Measurements from ENCODE around the gene SLC9A5. TPM values are rescaled to one million over a fixed set of nuclear protein-coding genes. Genes with fewer than 3 reads are reported as not detected.

SLC9A5 gene
- total RNA-seq, 1 donor from 2014 or later = 17.2 TPM

DNA sequence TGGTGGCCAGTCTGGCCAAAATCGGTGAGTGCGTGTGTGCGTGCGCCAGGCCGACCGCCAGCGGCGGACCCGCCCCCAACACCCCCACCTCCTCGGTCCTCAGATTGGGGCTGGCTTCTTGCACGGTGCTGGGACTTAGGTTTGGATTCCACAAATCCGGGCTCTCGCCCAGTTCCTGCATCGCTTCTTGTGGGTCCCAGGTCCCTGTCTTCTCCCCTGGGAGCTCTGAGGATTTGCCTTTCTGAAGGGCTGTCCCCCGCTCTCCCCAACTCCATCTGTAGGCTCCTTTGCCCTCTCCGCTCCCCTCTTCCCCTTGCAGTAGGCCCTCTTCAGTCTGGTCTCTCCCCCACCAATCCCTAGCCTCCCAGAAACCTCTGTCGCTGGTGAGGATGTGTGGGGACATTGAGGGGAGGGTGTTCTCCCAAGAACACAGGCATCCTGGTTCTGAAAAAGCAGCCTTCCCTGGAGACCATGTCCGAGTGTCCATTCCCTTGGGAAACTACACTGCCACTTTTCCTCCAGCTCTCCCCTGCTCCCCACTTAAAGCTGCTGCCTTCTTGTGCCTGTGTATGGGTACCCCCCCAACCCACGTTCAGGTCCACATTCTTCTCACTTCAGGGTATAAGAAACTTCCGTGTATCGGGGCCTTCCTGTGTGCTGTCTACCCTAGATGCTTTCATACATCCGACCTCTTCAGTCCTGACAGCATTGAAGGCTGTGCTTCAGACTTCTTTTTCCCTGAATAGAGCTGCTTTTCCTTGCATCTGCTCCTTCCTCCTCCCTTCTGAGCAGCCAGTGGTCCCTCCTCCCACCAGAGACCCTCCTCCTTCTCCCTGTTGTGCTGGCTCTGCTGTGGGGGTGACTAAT is 632 bp downstream of the SLC9A5 start:
- Mint-ChIP-seq H3K27ac (ENCODE audit: unreplicated experiment) (peak overlapping the region; percentile 22), H3K36me3 (ENCODE audit: low read depth, unreplicated experiment) (peaks cover 4% of the 10 kb centered on the region), H3K4me3 (ENCODE audit: unreplicated experiment) (peak overlapping the region; percentile 92), H3K4me1 (ENCODE audit: unreplicated experiment) (peaks cover 46% of the 10 kb centered on the region), H3K27me3 (ENCODE audit: unreplicated experiment) (peaks cover 14% of the 10 kb centered on the region), H3K9me3 (ENCODE audit: unreplicated experiment) (no peaks in the 10 kb centered on the region)
- TF ChIP-seq, protein P1, sequence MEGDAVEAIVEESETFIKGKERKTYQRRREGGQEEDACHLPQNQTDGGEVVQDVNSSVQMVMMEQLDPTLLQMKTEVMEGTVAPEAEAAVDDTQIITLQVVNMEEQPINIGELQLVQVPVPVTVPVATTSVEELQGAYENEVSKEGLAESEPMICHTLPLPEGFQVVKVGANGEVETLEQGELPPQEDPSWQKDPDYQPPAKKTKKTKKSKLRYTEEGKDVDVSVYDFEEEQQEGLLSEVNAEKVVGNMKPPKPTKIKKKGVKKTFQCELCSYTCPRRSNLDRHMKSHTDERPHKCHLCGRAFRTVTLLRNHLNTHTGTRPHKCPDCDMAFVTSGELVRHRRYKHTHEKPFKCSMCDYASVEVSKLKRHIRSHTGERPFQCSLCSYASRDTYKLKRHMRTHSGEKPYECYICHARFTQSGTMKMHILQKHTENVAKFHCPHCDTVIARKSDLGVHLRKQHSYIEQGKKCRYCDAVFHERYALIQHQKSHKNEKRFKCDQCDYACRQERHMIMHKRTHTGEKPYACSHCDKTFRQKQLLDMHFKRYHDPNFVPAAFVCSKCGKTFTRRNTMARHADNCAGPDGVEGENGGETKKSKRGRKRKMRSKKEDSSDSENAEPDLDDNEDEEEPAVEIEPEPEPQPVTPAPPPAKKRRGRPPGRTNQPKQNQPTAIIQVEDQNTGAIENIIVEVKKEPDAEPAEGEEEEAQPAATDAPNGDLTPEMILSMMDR (IDR thresholded peaks at IDR 0.05; ENCODE audit: unreplicated experiment) = no peak
- DNase-seq (ENCODE audit: low spot score) = no peak

DNA sequence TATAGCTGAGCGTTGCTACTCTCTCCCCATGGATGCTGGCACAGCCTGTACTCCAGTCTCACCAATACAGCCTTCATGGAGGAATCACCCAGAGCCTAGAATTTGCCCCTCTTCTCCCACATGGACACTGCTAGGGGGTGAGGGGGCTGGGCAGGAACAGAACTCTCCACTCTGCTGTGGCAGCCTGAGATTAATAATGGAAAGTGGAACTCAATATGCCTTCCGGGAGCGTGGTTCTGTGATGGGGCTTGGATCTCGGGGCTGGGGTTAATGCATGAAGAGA is 1.2 kb downstream of the SLC9A5 start:
- peaks cover 14% of the 10 kb centered on the region for H3K27me3 Mint-ChIP-seq (ENCODE audit: unreplicated experiment)
- H3K36me3 Mint-ChIP-seq (ENCODE audit: low read depth, unreplicated experiment) = peaks cover 4% of the 10 kb centered on the region
- H3K4me3 Mint-ChIP-seq (ENCODE audit: unreplicated experiment) = peak overlapping the region; percentile 92
- no peaks in the 10 kb centered on the region for H3K9me3 Mint-ChIP-seq (ENCODE audit: unreplicated experiment)
- no peak for DNase-seq (ENCODE audit: low spot score)
- peak overlapping the region; percentile 22 for H3K27ac Mint-ChIP-seq (ENCODE audit: unreplicated experiment)
- TF ChIP-seq, protein P1 (IDR thresholded peaks at IDR 0.05; ENCODE audit: unreplicated experiment) = no peak
- H3K4me1 Mint-ChIP-seq (ENCODE audit: unreplicated experiment) = peaks cover 40% of the 10 kb centered on the region

DNA sequence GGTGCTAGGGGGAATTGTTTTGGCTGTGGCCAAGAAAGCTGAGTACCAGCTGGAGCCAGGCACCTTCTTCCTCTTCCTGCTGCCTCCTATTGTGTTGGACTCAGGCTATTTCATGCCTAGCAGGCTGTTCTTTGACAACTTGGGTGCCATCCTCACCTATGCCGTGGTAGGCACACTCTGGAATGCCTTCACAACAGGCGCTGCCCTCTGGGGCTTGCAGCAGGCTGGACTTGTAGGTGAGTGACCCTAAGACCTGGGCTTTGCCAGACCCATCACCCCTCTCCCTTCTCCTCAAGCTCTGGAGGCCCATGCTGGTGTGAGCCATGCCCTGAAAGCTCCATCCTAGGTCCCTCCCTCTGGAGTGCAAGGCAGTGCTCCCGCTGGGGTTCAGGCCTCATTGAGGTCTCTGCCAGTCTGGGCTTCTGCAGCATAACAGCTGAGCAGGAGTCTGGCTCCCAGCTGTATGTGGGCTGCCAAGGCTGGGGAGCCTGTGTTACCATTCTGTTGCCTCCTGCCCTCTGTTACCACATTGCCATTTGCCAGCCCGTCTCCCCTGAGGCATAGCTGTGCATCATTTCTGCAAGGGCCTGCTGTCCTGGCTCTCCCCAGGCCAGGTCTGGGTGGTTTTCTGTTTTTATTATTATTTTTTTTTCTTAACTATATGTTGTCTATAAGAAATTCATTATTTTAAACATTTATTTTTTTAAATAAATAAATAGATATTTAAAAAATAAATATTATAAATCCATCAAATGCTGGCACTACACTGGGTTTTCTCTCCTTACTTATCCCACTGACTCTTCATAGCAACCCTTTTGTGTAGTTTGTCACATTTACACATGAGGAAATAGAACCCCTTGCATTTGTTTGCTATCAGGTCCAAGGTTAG is 4.1 kb downstream of the SLC9A5 start:
- H3K9me3 Mint-ChIP-seq (ENCODE audit: unreplicated experiment) = no peaks in the 10 kb centered on the region
- TF ChIP-seq, protein P1 (IDR thresholded peaks at IDR 0.05; ENCODE audit: unreplicated experiment) = no peak
- peaks cover 13% of the 10 kb centered on the region for H3K27me3 Mint-ChIP-seq (ENCODE audit: unreplicated experiment)
- DNase-seq (ENCODE audit: low spot score) = no peak
- no peak overlapping the region for H3K4me3 Mint-ChIP-seq (ENCODE audit: unreplicated experiment)
- no peak overlapping the region for H3K27ac Mint-ChIP-seq (ENCODE audit: unreplicated experiment)
- H3K4me1 Mint-ChIP-seq (ENCODE audit: unreplicated experiment) = peaks cover 32% of the 10 kb centered on the region
- H3K36me3 Mint-ChIP-seq (ENCODE audit: low read depth, unreplicated experiment) = peaks cover 15% of the 10 kb centered on the region

DNA sequence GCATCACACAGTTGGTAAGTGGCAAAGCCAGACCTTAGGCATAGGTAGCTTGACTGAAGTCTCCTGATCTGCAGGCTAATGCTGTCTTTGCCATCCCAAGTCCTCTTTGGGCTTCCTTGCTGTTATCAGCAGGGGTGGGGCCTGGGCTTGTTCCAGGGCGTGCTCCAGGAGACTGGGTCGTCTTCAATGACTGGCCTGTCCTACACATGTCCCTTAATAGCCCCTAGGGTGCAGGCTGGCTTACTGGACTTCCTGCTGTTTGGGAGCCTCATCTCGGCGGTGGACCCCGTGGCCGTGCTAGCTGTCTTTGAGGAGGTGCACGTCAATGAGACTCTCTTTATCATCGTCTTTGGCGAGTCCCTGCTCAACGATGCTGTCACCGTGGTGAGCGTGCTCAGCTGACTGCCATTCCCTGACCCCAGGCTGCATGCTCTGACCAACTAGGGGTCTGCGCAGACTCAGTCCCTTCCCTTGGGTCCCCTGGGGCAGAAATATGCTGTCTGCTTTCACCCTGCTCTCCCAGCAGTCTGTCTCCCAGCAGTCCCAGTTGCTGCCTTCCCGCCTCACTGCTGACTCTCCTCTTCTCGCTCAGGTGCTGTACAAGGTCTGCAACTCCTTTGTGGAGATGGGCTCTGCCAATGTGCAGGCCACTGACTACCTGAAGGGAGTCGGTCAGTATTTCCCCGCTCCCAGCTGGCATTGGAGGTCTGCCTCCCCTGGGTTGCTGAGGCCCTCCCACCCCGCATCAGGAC is 6.2 kb downstream of the SLC9A5 start:
- H3K27ac Mint-ChIP-seq (ENCODE audit: unreplicated experiment) = no peak overlapping the region
- H3K4me1 Mint-ChIP-seq (ENCODE audit: unreplicated experiment) = peaks cover 22% of the 10 kb centered on the region

More for the DNA sequence above, 6.2 kb downstream of the SLC9A5 start:
- H3K27me3 Mint-ChIP-seq (ENCODE audit: unreplicated experiment) = peaks cover 16% of the 10 kb centered on the region
- H3K9me3 Mint-ChIP-seq (ENCODE audit: unreplicated experiment) = no peaks in the 10 kb centered on the region
- H3K36me3 Mint-ChIP-seq (ENCODE audit: low read depth, unreplicated experiment) = peaks cover 15% of the 10 kb centered on the region
- no peak for DNase-seq (ENCODE audit: low spot score)
- H3K4me3 Mint-ChIP-seq (ENCODE audit: unreplicated experiment) = no peak overlapping the region
- TF ChIP-seq, protein P1 (IDR thresholded peaks at IDR 0.05; ENCODE audit: unreplicated experiment) = no peak
